Neural progenitor cell (in vitro differentiated cells): ENCODE results near the gene STMP1. TPM values are rescaled to one million over a fixed set of nuclear protein-coding genes. Genes with fewer than 3 reads are reported as not detected.

Source experiments
- DNase-seq: peaks from one replicate; pipeline ENCODE4 v3.0.0-alpha.2; 2016; ENCODE audit warnings: low spot score
- H2AFZ ChIP-seq: fragments of 200-600 bp; sonication (generic); replicated peaks from 2 replicates; pipeline ENCODE4 v1.6.1; 2016; ENCODE audit warnings: antibody characterized with exemption
- H3F3A ChIP-seq: fragments of 200-600 bp; sonication (generic); 2 replicates; pipeline ENCODE4 v1.6.1; 2016; ENCODE audit warnings: antibody characterized with exemption, low read depth
- H3K27ac ChIP-seq: fragments of 200-600 bp; sonication (generic); 2 replicates; pipeline ENCODE4 v1.5.1; 2016; ENCODE audit warnings: mild to moderate bottlenecking
- H3K27me3 ChIP-seq: fragments of 200-600 bp; sonication (generic); 2 replicates; pipeline ENCODE4 v1.6.1; 2016; ENCODE audit warnings: mild to moderate bottlenecking, moderate library complexity
- H3K36me3 ChIP-seq: fragments of 200-600 bp; sonication (generic); 2 replicates; pipeline ENCODE4 v1.5.1; 2016
- H3K4me1 ChIP-seq: fragments of 200-600 bp; sonication (generic); 2 replicates; pipeline ENCODE4 v1.6.1; 2016; ENCODE audit warnings: mixed run types
- H3K4me2 ChIP-seq: fragments of 200-600 bp; sonication (generic); 2 replicates; pipeline ENCODE4 v1.6.1; 2016
- H3K4me3 ChIP-seq: fragments of 200-600 bp; sonication (generic); 2 replicates; pipeline ENCODE4 v1.5.1; 2016
- H3K79me2 ChIP-seq: fragments of 200-600 bp; sonication (generic); 2 replicates; pipeline ENCODE4 v1.6.1; 2016; ENCODE audit warnings: low read depth
- H3K9ac ChIP-seq: fragments of 200-600 bp; sonication (generic); 2 replicates; pipeline ENCODE4 v1.6.1; 2016
- H3K9me3 ChIP-seq: fragments of 200-600 bp; sonication (generic); 2 replicates; pipeline ENCODE4 v1.5.1; 2016; ENCODE audit warnings: low read depth
- H4K20me1 ChIP-seq: fragments of 200-600 bp; sonication (generic); 2 replicates; pipeline ENCODE4 v1.6.1; 2016; ENCODE audit warnings: low read depth
- H3K27ac Mint-ChIP-seq: 3 replicates; pipeline ENCODE4 v1.8.0; 2021; ENCODE audit warnings: mixed read lengths
- H3K27me3 Mint-ChIP-seq: 2 replicates; pipeline ENCODE4 v1.8.0; 2022; ENCODE audit warnings: low read depth, mild to moderate bottlenecking, inconsistent platforms, moderate library complexity, mixed read lengths; ENCODE audit not compliant: insufficient read depth
- H3K36me3 Mint-ChIP-seq: 3 replicates; pipeline ENCODE4 v1.8.0; 2021; ENCODE audit warnings: mixed read lengths
- H3K4me1 Mint-ChIP-seq: 3 replicates; pipeline ENCODE4 v1.8.0; 2021; ENCODE audit warnings: mixed read lengths
- H3K4me3 Mint-ChIP-seq: 3 replicates; pipeline ENCODE4 v1.8.0; 2021; ENCODE audit warnings: mild to moderate bottlenecking, moderate library complexity, mixed read lengths
- H3K9me3 Mint-ChIP-seq: 3 replicates; pipeline ENCODE4 v1.8.0; 2020; ENCODE audit warnings: mixed read lengths
- EZH2 ChIP-seq: fragments of 200-600 bp; sonication (generic); IDR thresholded peaks from 2 replicates; pipeline ENCODE4 v1.6.1; 2017; ENCODE audit warnings: antibody characterized with exemption, mild to moderate bottlenecking, moderate library complexity
- EZH2phosphoT487 ChIP-seq: fragments of 200-600 bp; sonication (generic); IDR thresholded peaks from 2 replicates; pipeline ENCODE4 v1.6.1; 2017; ENCODE audit warnings: antibody characterized with exemption
- total RNA-seq: library from RNA; depleted of rRNA; stranded (reverse); fragments of >200 nt; gene quantifications from 2 replicates; pipeline ENCODE4 v1.2.3, GENCODE V29; 2015; ENCODE audit warnings: low replicate concordance
- TF ChIP-seq, protein P1 (sequence below): fragments of 200-600 bp; sonication (generic); IDR thresholded peaks from 2 replicates; pipeline ENCODE4 v1.5.1; 2017; ENCODE audit warnings: antibody characterized with exemption, mild to moderate bottlenecking

The STMP1 gene
- total RNA-seq, 1 donor from 2014 or later, result 30.4 TPM

DNA sequence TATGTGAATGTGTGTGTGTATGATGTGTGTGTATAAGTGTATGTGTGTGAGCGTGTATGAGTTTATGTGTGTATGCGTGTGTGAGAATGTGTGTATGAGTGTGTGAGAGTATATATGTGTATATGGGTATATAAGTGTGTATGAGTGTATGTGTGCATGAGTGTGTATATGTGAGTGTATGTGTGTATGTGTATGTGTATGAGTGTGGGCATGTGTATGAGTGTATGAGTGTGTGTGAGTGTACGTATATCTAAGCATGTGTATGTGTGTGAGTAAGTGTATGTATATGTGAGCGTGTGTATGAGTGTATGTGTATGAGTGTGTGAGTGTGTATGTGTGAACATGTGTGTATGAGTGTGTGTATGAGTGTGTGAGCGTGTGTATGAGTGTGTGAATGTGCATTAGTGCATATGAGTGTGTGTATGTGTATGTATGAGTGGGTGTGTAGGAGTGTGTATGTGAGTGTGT, 52.8 kb downstream of the STMP1 start:
- no peak overlapping the region for H3K4me3 Mint-ChIP-seq
- peaks cover 54% of the 10 kb centered on the region for H3K4me1 Mint-ChIP-seq
- peaks cover 18% of the 10 kb centered on the region for H3K4me1 ChIP-seq
- no peaks in the 10 kb centered on the region for H3K79me2 ChIP-seq
- H3K9me3 Mint-ChIP-seq, result no peaks in the 10 kb centered on the region
- H3K4me3 ChIP-seq, result no peak overlapping the region
- no peak overlapping the region for H3K4me2 ChIP-seq
- H3K9me3 ChIP-seq, result no peaks in the 10 kb centered on the region
- no peak overlapping the region for H3K27ac Mint-ChIP-seq
- no peak overlapping the region for H3K27ac ChIP-seq
- H3K36me3 Mint-ChIP-seq, result no peaks in the 10 kb centered on the region
- TF ChIP-seq EZH2phosphoT487 (no peak), EZH2 (no peak)
- TF ChIP-seq, protein P1, sequence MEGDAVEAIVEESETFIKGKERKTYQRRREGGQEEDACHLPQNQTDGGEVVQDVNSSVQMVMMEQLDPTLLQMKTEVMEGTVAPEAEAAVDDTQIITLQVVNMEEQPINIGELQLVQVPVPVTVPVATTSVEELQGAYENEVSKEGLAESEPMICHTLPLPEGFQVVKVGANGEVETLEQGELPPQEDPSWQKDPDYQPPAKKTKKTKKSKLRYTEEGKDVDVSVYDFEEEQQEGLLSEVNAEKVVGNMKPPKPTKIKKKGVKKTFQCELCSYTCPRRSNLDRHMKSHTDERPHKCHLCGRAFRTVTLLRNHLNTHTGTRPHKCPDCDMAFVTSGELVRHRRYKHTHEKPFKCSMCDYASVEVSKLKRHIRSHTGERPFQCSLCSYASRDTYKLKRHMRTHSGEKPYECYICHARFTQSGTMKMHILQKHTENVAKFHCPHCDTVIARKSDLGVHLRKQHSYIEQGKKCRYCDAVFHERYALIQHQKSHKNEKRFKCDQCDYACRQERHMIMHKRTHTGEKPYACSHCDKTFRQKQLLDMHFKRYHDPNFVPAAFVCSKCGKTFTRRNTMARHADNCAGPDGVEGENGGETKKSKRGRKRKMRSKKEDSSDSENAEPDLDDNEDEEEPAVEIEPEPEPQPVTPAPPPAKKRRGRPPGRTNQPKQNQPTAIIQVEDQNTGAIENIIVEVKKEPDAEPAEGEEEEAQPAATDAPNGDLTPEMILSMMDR, result no peak
- no peak for DNase-seq
- H3F3A ChIP-seq, result no peaks in the 10 kb centered on the region
- H4K20me1 ChIP-seq, result no peaks in the 10 kb centered on the region
- peaks cover 8% of the 10 kb centered on the region for H3K27me3 Mint-ChIP-seq
- H3K36me3 ChIP-seq, result no peaks in the 10 kb centered on the region
- no peak overlapping the region for H2AFZ ChIP-seq
- no peak overlapping the region for H3K9ac ChIP-seq
- H3K27me3 ChIP-seq, result no peaks in the 10 kb centered on the region

DNA sequence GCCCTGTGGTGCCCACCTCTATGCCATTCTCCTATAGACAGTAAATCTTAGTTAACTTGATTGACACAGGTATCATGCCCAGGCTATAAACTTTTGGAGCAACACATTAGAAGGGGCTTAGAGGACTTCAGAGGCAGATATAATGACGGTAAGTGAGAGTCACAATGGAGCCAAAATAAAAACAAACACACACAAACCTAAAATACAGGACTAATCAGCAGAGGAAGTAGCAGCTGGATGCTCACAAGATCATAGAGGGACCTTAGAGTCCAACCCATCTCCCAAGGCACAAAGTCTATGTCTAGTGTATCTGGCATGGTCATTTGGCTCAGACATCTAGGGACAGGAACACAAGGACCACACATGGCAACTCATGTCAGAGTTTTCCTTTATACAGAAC, 53.4 kb downstream of the STMP1 start:
- Histone ChIP-seq H3K9ac (no peak overlapping the region), H3K36me3 (no peaks in the 10 kb centered on the region), H4K20me1 (no peaks in the 10 kb centered on the region), H3K9me3 (no peaks in the 10 kb centered on the region), H3K27ac (no peak overlapping the region), H3K4me3 (no peak overlapping the region), H3K27me3 (no peaks in the 10 kb centered on the region), H3K4me2 (no peak overlapping the region), H2AFZ (no peak overlapping the region), H3F3A (no peaks in the 10 kb centered on the region), H3K79me2 (no peaks in the 10 kb centered on the region), H3K4me1 (peaks cover 18% of the 10 kb centered on the region)
- Mint-ChIP-seq H3K4me1 (peaks cover 58% of the 10 kb centered on the region), H3K27ac (no peak overlapping the region), H3K27me3 (peaks cover 8% of the 10 kb centered on the region), H3K9me3 (no peaks in the 10 kb centered on the region), H3K4me3 (no peak overlapping the region), H3K36me3 (no peaks in the 10 kb centered on the region)
- no peak for DNase-seq
- TF ChIP-seq EZH2phosphoT487 (no peak), EZH2 (no peak)
- TF ChIP-seq, protein P1, result no peak

DNA sequence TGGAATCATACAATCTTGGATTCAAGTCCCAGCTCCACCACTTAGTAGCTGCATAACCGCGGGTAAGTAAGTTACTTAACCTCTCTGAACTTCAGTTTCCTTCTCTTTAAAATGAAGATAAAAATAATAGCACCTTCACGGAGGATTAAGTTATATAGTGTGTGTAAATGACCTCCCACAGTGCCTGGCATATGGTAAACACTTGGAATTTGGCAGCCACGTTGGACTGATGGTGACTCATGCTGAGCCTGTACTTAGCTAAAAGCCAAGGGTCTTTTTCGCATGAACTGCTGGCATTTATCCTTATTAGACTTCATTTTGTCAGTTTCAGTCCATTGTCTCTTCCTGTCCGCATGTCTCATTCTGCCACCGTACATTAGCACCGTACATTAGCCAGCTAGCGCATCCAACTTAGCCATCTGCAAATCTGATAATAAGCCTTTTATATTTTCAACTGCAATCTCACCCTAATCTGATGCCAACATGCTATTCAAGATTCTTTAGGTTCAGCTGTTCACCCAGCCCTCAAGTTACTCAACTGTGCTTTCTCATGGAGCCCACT, 54.4 kb downstream of the STMP1 start:
- Mint-ChIP-seq H3K27ac (no peak overlapping the region), H3K36me3 (no peaks in the 10 kb centered on the region), H3K27me3 (peaks cover 10% of the 10 kb centered on the region), H3K4me1 (peaks cover 60% of the 10 kb centered on the region), H3K9me3 (no peaks in the 10 kb centered on the region), H3K4me3 (no peak overlapping the region)
- Histone ChIP-seq H3K9ac (no peak overlapping the region), H4K20me1 (no peaks in the 10 kb centered on the region), H3K36me3 (no peaks in the 10 kb centered on the region), H3F3A (no peaks in the 10 kb centered on the region), H2AFZ (no peak overlapping the region), H3K4me3 (no peak overlapping the region), H3K27ac (no peak overlapping the region), H3K4me1 (peaks cover 18% of the 10 kb centered on the region), H3K9me3 (no peaks in the 10 kb centered on the region), H3K79me2 (no peaks in the 10 kb centered on the region), H3K27me3 (no peaks in the 10 kb centered on the region), H3K4me2 (no peak overlapping the region)
- TF ChIP-seq, protein P1, result no peak
- TF ChIP-seq EZH2phosphoT487 (no peak), EZH2 (no peak)
- no peak for DNase-seq
